ENCODE data around the gene PCCA.

DNA sequence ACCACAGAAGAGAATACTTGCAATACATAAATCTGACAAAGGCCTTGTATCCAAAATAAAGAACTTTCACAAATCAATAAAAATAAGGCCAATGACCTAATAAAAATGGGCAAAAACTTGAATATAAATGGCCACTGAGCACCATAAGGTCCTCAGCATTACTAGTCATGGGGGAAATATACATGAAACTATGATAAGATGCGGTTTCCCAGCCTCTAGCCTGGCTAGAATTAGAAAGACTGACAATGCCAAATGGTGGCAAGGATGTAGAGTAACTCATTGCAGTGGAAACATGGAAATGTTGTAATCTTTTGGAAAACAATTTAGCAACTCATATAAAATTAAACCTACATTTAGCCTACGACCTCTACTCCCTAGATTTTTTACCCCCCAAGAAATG is 272.6 kb downstream of the PCCA start:
- no peak for TF ChIP-seq POLR2AphosphoS5 (IDR thresholded peaks at IDR 0.05)
- no peak for TF ChIP-seq POLR2A (IDR thresholded peaks at IDR 0.05)

All from prostate gland (tissue), 1 donor.